H9 (cell line): ENCODE results near the gene TMEM222. TPM values are rescaled to one million over a fixed set of nuclear protein-coding genes. Genes with fewer than 3 reads are reported as not detected.

Source experiments
- DNase-seq: peaks from one replicate; pipeline ENCODE4 v3.0.0-alpha.2; 2017
- H2AFZ ChIP-seq: one replicate; pipeline ENCODE4 v1.6.1; 2013; ENCODE audit warnings: mild to moderate bottlenecking, low read length, control low read depth, moderate library complexity
- H2AK5ac ChIP-seq: 2 replicates; pipeline ENCODE4 v1.6.1; 2013; ENCODE audit warnings: low read length, control low read depth, mixed read lengths; ENCODE audit not compliant: insufficient read length
- H2BK120ac ChIP-seq: one replicate; pipeline ENCODE4 v1.6.1; 2013; ENCODE audit warnings: low read depth, mild to moderate bottlenecking, low read length, control low read depth, inconsistent platforms; ENCODE audit not compliant: poor library complexity, severe bottlenecking
- H2BK12ac ChIP-seq: 2 replicates; pipeline ENCODE4 v1.6.1; 2013; ENCODE audit warnings: low read length, control low read depth, mixed read lengths, low read depth; ENCODE audit not compliant: insufficient read length
- H2BK15ac ChIP-seq: 2 replicates; pipeline ENCODE4 v1.6.1; 2013; ENCODE audit warnings: low read depth, low read length, control low read depth
- H2BK20ac ChIP-seq: one replicate; pipeline ENCODE4 v1.6.1; 2013; ENCODE audit warnings: low read depth, mild to moderate bottlenecking, low read length, control low read depth, inconsistent platforms; ENCODE audit not compliant: poor library complexity, severe bottlenecking
- H2BK5ac ChIP-seq: 2 replicates; pipeline ENCODE4 v1.6.1; 2013; ENCODE audit warnings: low read length, control low read depth, mixed read lengths; ENCODE audit not compliant: insufficient read length
- H3K14ac ChIP-seq: 2 replicates; pipeline ENCODE4 v1.6.1; 2013; ENCODE audit warnings: low read length, control low read depth; ENCODE audit not compliant: insufficient read depth
- H3K18ac ChIP-seq: 2 replicates; pipeline ENCODE4 v1.6.1; 2013; ENCODE audit warnings: low read depth, mild to moderate bottlenecking, mixed read lengths, low read length, control low read depth; ENCODE audit not compliant: insufficient read length
- H3K23ac ChIP-seq: 2 replicates; pipeline ENCODE4 v1.6.1; 2013; ENCODE audit warnings: low read length, control low read depth, mixed read lengths, low read depth; ENCODE audit not compliant: insufficient read length
- H3K23me2 ChIP-seq: 2 replicates; pipeline ENCODE4 v1.6.1; 2013; ENCODE audit warnings: low read depth, mild to moderate bottlenecking, mixed read lengths, low read length, control low read depth; ENCODE audit not compliant: insufficient read length, poor library complexity, severe bottlenecking
- H3K27ac ChIP-seq: 2 replicates; pipeline ENCODE4 v1.5.1; 2013; ENCODE audit warnings: low read length, control low read depth, mixed read lengths, low read depth; ENCODE audit not compliant: insufficient read length
- H3K27me3 ChIP-seq: 2 replicates; pipeline ENCODE4 v1.6.1; 2013; ENCODE audit warnings: low read length, control low read depth, inconsistent platforms; ENCODE audit not compliant: insufficient read depth
- H3K4ac ChIP-seq: 2 replicates; pipeline ENCODE4 v1.6.1; 2013; ENCODE audit warnings: low read depth, mild to moderate bottlenecking, control low read depth, inconsistent platforms, low read length, moderate library complexity
- H3K4me1 ChIP-seq: 2 replicates; pipeline ENCODE4 v1.6.1; 2013; ENCODE audit warnings: low read length, control low read depth, inconsistent platforms; ENCODE audit not compliant: insufficient read depth
- H3K4me2 ChIP-seq: 2 replicates; pipeline ENCODE4 v1.6.1; 2013; ENCODE audit warnings: low read length, control low read depth, mixed read lengths; ENCODE audit not compliant: insufficient read length, insufficient read depth
- H3K56ac ChIP-seq: 2 replicates; pipeline ENCODE4 v1.6.1; 2013; ENCODE audit warnings: low read depth, mild to moderate bottlenecking, mixed read lengths, low read length, control low read depth; ENCODE audit not compliant: insufficient read length
- H3K79me1 ChIP-seq: 2 replicates; pipeline ENCODE4 v1.6.1; 2013; ENCODE audit warnings: low read depth, mild to moderate bottlenecking, moderate library complexity, low read length, control low read depth, inconsistent platforms; ENCODE audit not compliant: insufficient read depth, poor library complexity, severe bottlenecking
- H3K79me2 ChIP-seq: 2 replicates; pipeline ENCODE4 v1.6.1; 2013; ENCODE audit warnings: low read length, control low read depth, inconsistent platforms; ENCODE audit not compliant: insufficient read depth
- H3K9ac ChIP-seq: 2 replicates; pipeline ENCODE4 v1.6.1; 2013; ENCODE audit warnings: low read length, control low read depth, mixed read lengths; ENCODE audit not compliant: insufficient read length; ENCODE audit errors: extremely low read depth
- H3K9me3 ChIP-seq: one replicate; pipeline ENCODE4 v1.6.1; 2013; ENCODE audit warnings: low read depth, low read length, inconsistent platforms; ENCODE audit not compliant: control insufficient read depth
- H3T11ph ChIP-seq: one replicate; pipeline ENCODE4 v1.6.1; 2013; ENCODE audit warnings: mild to moderate bottlenecking, low read length, control low read depth, inconsistent platforms
- H4K20me1 ChIP-seq: one replicate; pipeline ENCODE4 v1.6.1; 2013; ENCODE audit not compliant: control insufficient read depth, insufficient read length, insufficient read depth
- H4K5ac ChIP-seq: 2 replicates; pipeline ENCODE4 v1.6.1; 2013; ENCODE audit warnings: low read depth, mild to moderate bottlenecking, mixed read lengths, low read length, control low read depth; ENCODE audit not compliant: insufficient read length
- H4K8ac ChIP-seq: replicated peaks from 2 replicates; pipeline ENCODE4 v1.6.1; 2013; ENCODE audit warnings: low read length, control low read depth, mixed read lengths, low read depth; ENCODE audit not compliant: insufficient read length
- H4K91ac ChIP-seq: 2 replicates; pipeline ENCODE4 v1.6.1; 2013; ENCODE audit warnings: low read depth, mild to moderate bottlenecking, moderate library complexity, mixed read lengths, low read length, control low read depth; ENCODE audit not compliant: insufficient read length
- H3K27ac Mint-ChIP-seq, 3 experiments: 2 replicates in 2 of 3; 3 replicates in 1 of 3; pipeline ENCODE4 v1.8.0; 2020 to 2021; ENCODE audit warnings: mixed read lengths in 3 of 3, mild to moderate bottlenecking in 1 of 3, moderate library complexity in 1 of 3
- H3K27me3 Mint-ChIP-seq: 2 replicates; pipeline ENCODE4 v1.8.0; 2021; ENCODE audit warnings: low read depth, mild to moderate bottlenecking, moderate library complexity, mixed read lengths
- H3K36me3 Mint-ChIP-seq, 3 experiments: 2 replicates in 2 of 3; 3 replicates in 1 of 3; pipeline ENCODE4 v1.8.0; 2020 to 2021; ENCODE audit warnings: low read depth in 3 of 3, mixed read lengths in 3 of 3; ENCODE audit not compliant: insufficient read depth in 1 of 3
- H3K4me1 Mint-ChIP-seq, 2 experiments: 2 replicates each; pipeline ENCODE4 v1.8.0; 2020; ENCODE audit warnings: mixed read lengths in 2 of 2
- H3K4me3 Mint-ChIP-seq, 2 experiments: 2 replicates in 1 of 2; 3 replicates in 1 of 2; pipeline ENCODE4 v1.8.0; 2020 to 2021; ENCODE audit warnings: mild to moderate bottlenecking in 2 of 2, mixed read lengths in 2 of 2, moderate library complexity in 1 of 2
- H3K9me3 Mint-ChIP-seq, 2 experiments: 2 replicates in 1 of 2; 3 replicates in 1 of 2; pipeline ENCODE4 v1.8.0; 2020; ENCODE audit warnings: mild to moderate bottlenecking in 2 of 2, mixed read lengths in 2 of 2, moderate library complexity in 1 of 2
- WGBS: extraction: QIAGEN DNeasy Blood & Tissue Kit; methylation state at CpG from one replicate; pipeline ENCODE4 v1.1.7; 2013; ENCODE audit warnings: missing lambda C conversion rate, low lambda C conversion rate, mixed read lengths; ENCODE audit not compliant: insufficient read length; ENCODE audit errors: extremely low coverage; 5-methylcytosine and 5-hydroxymethylcytosine counted together
- total RNA-seq: library from RNA; stranded (reverse); gene quantifications from 2 replicates; pipeline ENCODE4 v1.2.1, GENCODE V29; 2021
- TF ChIP-seq, protein P1 (sequence below): fragments of 200-600 bp; sonication (generic); conservative IDR thresholded peaks from 3 replicates; pipeline ENCODE4 v1.8.0; 2021; ENCODE audit warnings: antibody characterized with exemption, mild to moderate bottlenecking

TMEM222 gene
- total RNA-seq, 1 experiment from 2014 or later: 36.8 TPM

DNA sequence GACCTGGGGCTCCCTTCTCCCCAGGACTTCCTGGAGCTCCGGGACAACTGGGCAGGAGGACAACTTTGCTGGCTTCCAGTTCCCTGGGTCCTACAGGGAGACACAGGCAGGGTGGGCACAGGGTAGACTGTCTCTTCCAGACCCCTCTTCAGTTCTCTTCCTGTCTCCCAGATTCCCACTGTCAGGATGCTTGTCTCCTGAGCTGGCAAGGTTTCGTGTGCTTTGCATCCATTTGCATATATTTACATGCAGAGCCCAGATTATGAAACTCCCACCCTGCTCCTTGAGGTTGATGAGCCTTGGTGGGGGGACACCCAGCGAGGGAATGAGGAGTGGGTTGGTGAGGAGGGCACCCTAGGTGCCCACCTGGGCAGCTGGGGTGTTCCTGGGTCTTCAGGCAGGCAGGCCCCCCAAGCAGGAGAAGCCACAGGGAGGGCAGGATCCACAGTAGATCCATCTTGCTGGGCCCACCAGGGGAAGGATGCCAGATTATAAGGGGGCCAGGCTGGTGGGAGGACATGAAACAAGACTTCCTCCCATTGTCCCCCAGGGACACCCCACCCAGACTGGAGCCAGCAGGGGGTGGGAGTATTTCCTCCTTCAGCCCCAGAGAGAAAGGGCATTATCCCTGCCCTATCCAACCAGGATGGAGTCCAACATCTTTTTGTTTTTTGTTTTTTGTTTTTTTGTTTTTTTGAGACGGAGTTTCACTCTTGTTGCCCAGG is 52.6 kb downstream of the TMEM222 start, which contains the start of gene FCN3:
Gene FCN3, minus strand, starts transcription at position 463 of the 725 bp plus-strand sequence. Its CDS starts 6 bp downstream, at position 457.
- Histone ChIP-seq H3K23me2 (no peaks in the 10 kb centered on the region), H3K27me3 (no peaks in the 10 kb centered on the region), H2BK15ac (no peak within 1 kb of the TSS), H3K23ac (no peak within 1 kb of the TSS), H3K56ac (no peak within 1 kb of the TSS), H2BK5ac (no peak within 1 kb of the TSS), H3T11ph (no peak within 1 kb of the TSS), H2BK12ac (no peak within 1 kb of the TSS), H3K18ac (no peak within 1 kb of the TSS), H4K91ac (no peak within 1 kb of the TSS), H3K4me2 (no peak within 1 kb of the TSS), H2BK120ac (no peak within 1 kb of the TSS), H3K9ac (no peak within 1 kb of the TSS), H3K27ac (no peak within 1 kb of the TSS), H3K4ac (no peak within 1 kb of the TSS), H3K79me1 (no peaks in the 10 kb centered on the region), H2AFZ (no peak within 1 kb of the TSS), H4K20me1 (no peaks in the 10 kb centered on the region), H4K8ac (no peak within 1 kb of the TSS), H3K4me1 (no peaks in the 10 kb centered on the region; the same call in 1 of the 2 replicates), H3K14ac (peak within 1 kb of the TSS; percentile 60), H3K9me3 (no peaks in the 10 kb centered on the region), H4K5ac (peak within 1 kb of the TSS; percentile 75), H2AK5ac (no peak within 1 kb of the TSS), H2BK20ac (no peak within 1 kb of the TSS), H3K79me2 (no peaks in the 10 kb centered on the region)
- Mint-ChIP-seq H3K27me3 (peaks cover 1% of the 10 kb centered on the region), H3K36me3 (no peaks in the 10 kb centered on the region), H3K4me3 (no peak within 1 kb of the TSS), H3K27ac (no peak within 1 kb of the TSS; a peak in 1 of 7 replicates), H3K9me3 (no peaks in the 10 kb centered on the region), H3K4me1 (peaks cover 4 to 19% of the 10 kb centered on the region in 2 experiments)
- TF ChIP-seq, protein P1, sequence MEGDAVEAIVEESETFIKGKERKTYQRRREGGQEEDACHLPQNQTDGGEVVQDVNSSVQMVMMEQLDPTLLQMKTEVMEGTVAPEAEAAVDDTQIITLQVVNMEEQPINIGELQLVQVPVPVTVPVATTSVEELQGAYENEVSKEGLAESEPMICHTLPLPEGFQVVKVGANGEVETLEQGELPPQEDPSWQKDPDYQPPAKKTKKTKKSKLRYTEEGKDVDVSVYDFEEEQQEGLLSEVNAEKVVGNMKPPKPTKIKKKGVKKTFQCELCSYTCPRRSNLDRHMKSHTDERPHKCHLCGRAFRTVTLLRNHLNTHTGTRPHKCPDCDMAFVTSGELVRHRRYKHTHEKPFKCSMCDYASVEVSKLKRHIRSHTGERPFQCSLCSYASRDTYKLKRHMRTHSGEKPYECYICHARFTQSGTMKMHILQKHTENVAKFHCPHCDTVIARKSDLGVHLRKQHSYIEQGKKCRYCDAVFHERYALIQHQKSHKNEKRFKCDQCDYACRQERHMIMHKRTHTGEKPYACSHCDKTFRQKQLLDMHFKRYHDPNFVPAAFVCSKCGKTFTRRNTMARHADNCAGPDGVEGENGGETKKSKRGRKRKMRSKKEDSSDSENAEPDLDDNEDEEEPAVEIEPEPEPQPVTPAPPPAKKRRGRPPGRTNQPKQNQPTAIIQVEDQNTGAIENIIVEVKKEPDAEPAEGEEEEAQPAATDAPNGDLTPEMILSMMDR: no peak
- no peak for DNase-seq
- WGBS: no CpG with 5 or more reads among the region's 4 CpGs
